ENCODE data around the gene IFIT5. TPM values are rescaled to one million over a fixed set of nuclear protein-coding genes. Genes with fewer than 3 reads are reported as not detected.

Gene IFIT5
- total and polyA plus RNA-seq, 2 experiments from 2014 or later, result 6.5 to 17.1 TPM

DNA sequence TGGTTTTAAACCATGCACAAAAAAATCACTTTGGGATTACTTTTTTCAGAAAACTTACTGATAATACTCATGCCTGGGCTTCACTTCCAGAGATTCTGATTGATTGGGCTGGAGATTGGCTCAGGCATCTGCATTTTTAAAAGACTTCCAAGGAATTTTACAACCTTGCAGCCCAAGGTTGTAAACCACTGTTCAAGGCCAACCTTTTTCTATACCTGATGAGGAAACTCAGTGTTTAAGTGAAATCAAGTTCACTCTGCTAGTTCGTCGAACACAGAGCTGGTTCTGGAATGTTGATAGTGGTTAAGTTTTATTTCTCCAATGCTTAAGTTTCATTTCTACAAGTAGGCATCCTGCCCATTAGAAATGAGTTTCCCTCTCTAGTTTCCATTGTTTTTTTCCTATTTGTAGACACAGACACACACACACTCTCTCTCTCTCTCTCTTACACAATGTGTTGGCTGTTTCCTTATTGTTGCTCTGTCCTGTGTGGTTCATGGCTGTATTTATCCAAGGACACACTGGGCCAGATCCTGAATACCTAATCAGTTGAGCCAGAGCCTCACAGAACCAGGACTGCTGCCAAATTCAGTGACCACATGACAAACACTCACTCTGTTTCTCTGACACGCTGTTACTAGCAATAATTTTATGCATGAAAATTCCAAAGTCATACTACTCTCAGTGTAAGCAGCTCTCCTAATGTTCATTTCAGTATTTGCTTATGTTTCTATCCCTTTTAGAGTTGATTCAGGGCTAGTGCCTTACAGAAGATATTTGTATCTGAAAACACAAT lies 40.3 kb upstream of the IFIT5 start:
- Histone ChIP-seq H2AFZ (no peak overlapping the region), H3K4me1 (ENCODE audit: insufficient read depth) (peaks cover 23% of the 10 kb centered on the region), H4K20me1 (ENCODE audit: insufficient read depth, poor library complexity, severe bottlenecking) (no peaks in the 10 kb centered on the region), H3K9me2 (replicated peaks; ENCODE audit: insufficient read depth) (no peaks in the 10 kb centered on the region), H3K79me2 (no peaks in the 10 kb centered on the region), H3K4me2 (peak overlapping the region; percentile 21), H3K27ac (peak overlapping the region; percentile 85), H3K27me3 (no peaks in the 10 kb centered on the region), H3K36me3 (replicated peaks; ENCODE audit: insufficient read depth, low read depth) (no peaks in the 10 kb centered on the region), H3K9me3 (ENCODE audit: low read depth) (no peaks in the 10 kb centered on the region), H3K4me3 (no peak overlapping the region)
- WGBS (ENCODE audit: low lambda C conversion rate, missing lambda C conversion rate), result 39% methylated on average over 3 of the region's 3 CpGs
- no peak for TF ChIP-seq EZH2 (IDR thresholded peaks at IDR 0.05; ENCODE audit: borderline replicate concordance)
- TF ChIP-seq CTCF (IDR thresholded peaks at IDR 0.05; ENCODE audit: poor library complexity), result no peak
- TF ChIP-seq EZH2phosphoT487 (IDR thresholded peaks at IDR 0.05; ENCODE audit: low read depth, severe bottlenecking, unreplicated experiment), result no peak
- DNase-seq (ENCODE audit: low spot score), result peak; percentile 69

DNA sequence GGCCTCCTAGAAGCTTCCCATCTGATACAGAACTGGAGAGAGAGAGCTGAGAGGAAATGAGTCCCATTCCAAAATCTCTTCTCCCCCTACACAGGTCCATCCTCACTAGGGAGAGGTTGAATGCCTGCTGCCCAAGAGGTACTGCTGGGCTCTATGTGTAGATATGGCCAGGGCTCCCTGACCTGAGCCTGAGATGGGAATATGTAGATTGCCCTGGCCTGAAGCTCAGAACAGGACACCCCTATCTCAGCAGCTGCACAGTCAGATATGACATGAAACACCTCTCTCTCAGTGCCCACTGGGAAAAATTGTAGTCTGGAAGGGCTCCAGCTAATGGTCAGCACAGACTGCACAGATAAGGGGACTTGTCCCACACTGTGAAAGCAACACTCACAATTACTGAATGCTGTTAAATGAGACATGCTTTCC lies 39.6 kb upstream of the IFIT5 start:
- no peaks in the 10 kb centered on the region for H3K79me2 ChIP-seq
- H3K9me2 ChIP-seq (replicated peaks; ENCODE audit: insufficient read depth), result no peaks in the 10 kb centered on the region
- no peaks in the 10 kb centered on the region for H3K9me3 ChIP-seq (ENCODE audit: low read depth)
- DNase-seq (ENCODE audit: low spot score), result no peak
- H3K27ac ChIP-seq, result peak overlapping the region; percentile 85
- peak overlapping the region; percentile 21 for H3K4me2 ChIP-seq
- no peaks in the 10 kb centered on the region for H4K20me1 ChIP-seq (ENCODE audit: insufficient read depth, poor library complexity, severe bottlenecking)
- H2AFZ ChIP-seq, result no peak overlapping the region
- no peaks in the 10 kb centered on the region for H3K27me3 ChIP-seq
- H3K4me3 ChIP-seq, result no peak overlapping the region
- no peak for TF ChIP-seq EZH2 (IDR thresholded peaks at IDR 0.05; ENCODE audit: borderline replicate concordance)
- no peak for TF ChIP-seq EZH2phosphoT487 (IDR thresholded peaks at IDR 0.05; ENCODE audit: low read depth, severe bottlenecking, unreplicated experiment)
- H3K4me1 ChIP-seq (ENCODE audit: insufficient read depth), result peaks cover 20% of the 10 kb centered on the region
- H3K36me3 ChIP-seq (replicated peaks; ENCODE audit: insufficient read depth, low read depth), result no peaks in the 10 kb centered on the region

- no peak within 1 kb of the TSS for H3K4me2 ChIP-seq
- H3K9me3 ChIP-seq (ENCODE audit: low read depth), result no peaks in the 10 kb centered on the region
- no peak within 1 kb of the TSS for H3K4me3 ChIP-seq
- no peak for TF ChIP-seq CTCF (IDR thresholded peaks at IDR 0.05; ENCODE audit: poor library complexity)
- no peak for TF ChIP-seq EZH2phosphoT487 (IDR thresholded peaks at IDR 0.05; ENCODE audit: low read depth, severe bottlenecking, unreplicated experiment)
- no peak for TF ChIP-seq EZH2 (IDR thresholded peaks at IDR 0.05; ENCODE audit: borderline replicate concordance)
- no peak within 1 kb of the TSS for H2AFZ ChIP-seq
- H4K20me1 ChIP-seq (ENCODE audit: insufficient read depth, poor library complexity, severe bottlenecking), result no peaks in the 10 kb centered on the region
- H3K27ac ChIP-seq, result no peak within 1 kb of the TSS
- no peak for DNase-seq (ENCODE audit: low spot score)
- 75% methylated on average over 5 of the region's 5 CpGs for WGBS (ENCODE audit: low lambda C conversion rate, missing lambda C conversion rate)
- H3K4me1 ChIP-seq (ENCODE audit: insufficient read depth), result peaks cover 20% of the 10 kb centered on the region
- no peaks in the 10 kb centered on the region for H3K27me3 ChIP-seq
- H3K9me2 ChIP-seq (replicated peaks; ENCODE audit: insufficient read depth), result no peaks in the 10 kb centered on the region
- no peaks in the 10 kb centered on the region for H3K79me2 ChIP-seq
- H3K36me3 ChIP-seq (replicated peaks; ENCODE audit: insufficient read depth, low read depth), result no peaks in the 10 kb centered on the region
These were observed 36.4 kb upstream of the IFIT5 start, which contains the start of gene IFIT1B for GRCh38 chr10:89377705-89378637. Gene IFIT1B (plus strand): TSS chr10:89378056. CDS start chr10:89378136, 80 bp downstream.

DNA sequence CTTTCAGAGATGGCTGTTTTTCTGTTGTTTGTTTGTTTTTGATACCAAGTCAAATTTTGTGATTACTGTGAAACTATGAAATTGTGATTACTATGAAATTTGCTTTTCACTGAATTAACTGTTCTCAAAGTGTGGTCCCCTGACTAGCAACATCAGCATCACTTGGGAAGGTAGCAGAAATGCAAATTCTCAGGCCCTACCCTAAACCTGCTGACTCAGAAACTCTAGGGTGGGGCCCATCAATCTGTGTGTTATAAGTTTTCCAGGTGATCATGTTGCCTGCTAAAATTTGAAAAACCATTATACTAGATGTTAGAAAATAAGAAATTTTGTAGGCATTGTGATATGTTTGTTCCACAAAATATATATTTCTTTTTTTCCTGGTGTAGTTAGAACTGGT lies 35.3 kb upstream of the IFIT5 start:
- H3K36me3 ChIP-seq (replicated peaks; ENCODE audit: insufficient read depth, low read depth), result no peaks in the 10 kb centered on the region
- no peaks in the 10 kb centered on the region for H3K79me2 ChIP-seq
- H3K4me3 ChIP-seq, result no peak overlapping the region
- H3K4me2 ChIP-seq, result no peak overlapping the region
- TF ChIP-seq EZH2 (IDR thresholded peaks at IDR 0.05; ENCODE audit: borderline replicate concordance), result no peak
- TF ChIP-seq EZH2phosphoT487 (IDR thresholded peaks at IDR 0.05; ENCODE audit: low read depth, severe bottlenecking, unreplicated experiment), result no peak
- TF ChIP-seq CTCF (IDR thresholded peaks at IDR 0.05; ENCODE audit: poor library complexity), result no peak
- no peak for DNase-seq (ENCODE audit: low spot score)
- H3K9me3 ChIP-seq (ENCODE audit: low read depth), result no peaks in the 10 kb centered on the region
- H2AFZ ChIP-seq, result no peak overlapping the region
- H3K27me3 ChIP-seq, result no peaks in the 10 kb centered on the region
- H3K27ac ChIP-seq, result no peak overlapping the region
- no peaks in the 10 kb centered on the region for H3K9me2 ChIP-seq (replicated peaks; ENCODE audit: insufficient read depth)
- peaks cover 14% of the 10 kb centered on the region for H3K4me1 ChIP-seq (ENCODE audit: insufficient read depth)
- no peaks in the 10 kb centered on the region for H4K20me1 ChIP-seq (ENCODE audit: insufficient read depth, poor library complexity, severe bottlenecking)

All from hepatocyte (in vitro differentiated cells).